Measurements from ENCODE around the gene RND3.

DNA sequence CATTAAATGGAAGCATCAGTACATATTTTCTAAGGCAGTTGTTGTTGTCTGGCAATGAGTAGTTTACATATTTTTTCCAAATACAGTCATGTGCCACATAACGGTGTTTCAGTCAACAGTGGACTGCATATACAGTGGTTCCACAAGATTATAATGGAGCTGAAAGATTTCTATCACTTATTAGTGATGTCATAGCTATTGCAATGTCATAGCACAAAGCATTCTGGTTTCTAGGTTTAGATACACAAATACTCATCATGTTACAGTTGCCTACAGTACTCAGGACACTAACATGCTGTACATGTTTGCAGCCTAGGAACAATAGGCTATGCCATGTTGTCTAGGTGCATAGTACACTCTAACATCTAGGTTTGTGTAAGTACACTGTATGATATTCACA is 45.0 kb downstream of the RND3 start:
- TF ChIP-seq INSM2 (tag by site-specific recombination; IDR thresholded peaks at IDR 0.05) (no peak), ZNF202 (tag by site-specific recombination; IDR thresholded peaks at IDR 0.05; ENCODE audit: borderline replicate concordance) (no peak)
- TF ChIP-seq, protein P1, sequence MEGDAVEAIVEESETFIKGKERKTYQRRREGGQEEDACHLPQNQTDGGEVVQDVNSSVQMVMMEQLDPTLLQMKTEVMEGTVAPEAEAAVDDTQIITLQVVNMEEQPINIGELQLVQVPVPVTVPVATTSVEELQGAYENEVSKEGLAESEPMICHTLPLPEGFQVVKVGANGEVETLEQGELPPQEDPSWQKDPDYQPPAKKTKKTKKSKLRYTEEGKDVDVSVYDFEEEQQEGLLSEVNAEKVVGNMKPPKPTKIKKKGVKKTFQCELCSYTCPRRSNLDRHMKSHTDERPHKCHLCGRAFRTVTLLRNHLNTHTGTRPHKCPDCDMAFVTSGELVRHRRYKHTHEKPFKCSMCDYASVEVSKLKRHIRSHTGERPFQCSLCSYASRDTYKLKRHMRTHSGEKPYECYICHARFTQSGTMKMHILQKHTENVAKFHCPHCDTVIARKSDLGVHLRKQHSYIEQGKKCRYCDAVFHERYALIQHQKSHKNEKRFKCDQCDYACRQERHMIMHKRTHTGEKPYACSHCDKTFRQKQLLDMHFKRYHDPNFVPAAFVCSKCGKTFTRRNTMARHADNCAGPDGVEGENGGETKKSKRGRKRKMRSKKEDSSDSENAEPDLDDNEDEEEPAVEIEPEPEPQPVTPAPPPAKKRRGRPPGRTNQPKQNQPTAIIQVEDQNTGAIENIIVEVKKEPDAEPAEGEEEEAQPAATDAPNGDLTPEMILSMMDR (tag by site-specific recombination; IDR thresholded peaks at IDR 0.05) = no peak
